Smooth muscle cell (in vitro differentiated cells): ENCODE measurements around the gene ADNP2. TPM values are rescaled to one million over a fixed set of nuclear protein-coding genes. Genes with fewer than 3 reads are reported as not detected.

Experiments
- DNase-seq: peaks from one replicate; lab custom pipeline; 2025; ENCODE audit not compliant: unreplicated experiment; lab: John Stamatoyannopoulos, UW
- H2AFZ ChIP-seq: fragments of 200-600 bp; sonication (generic); 2 replicates; pipeline ENCODE4 v1.6.0; 2016; ENCODE audit warnings: antibody characterized with exemption, low read depth, mild to moderate bottlenecking
- H3F3A ChIP-seq: fragments of 200-600 bp; sonication (generic); 2 replicates; pipeline ENCODE4 v1.6.0; 2017; ENCODE audit warnings: antibody characterized with exemption, low read depth
- H3K27ac ChIP-seq: fragments of 200-600 bp; sonication (generic); 2 replicates; pipeline ENCODE4 v1.5.1; 2016; ENCODE audit warnings: low read depth, mild to moderate bottlenecking
- H3K27me3 ChIP-seq: fragments of 200-600 bp; sonication (generic); 2 replicates; pipeline ENCODE4 v1.6.1; 2016; ENCODE audit warnings: low read depth, mild to moderate bottlenecking
- H3K36me3 ChIP-seq: fragments of 200-600 bp; sonication (generic); 2 replicates; pipeline ENCODE4 v1.5.1; 2016; ENCODE audit warnings: low read depth
- H3K4me1 ChIP-seq: fragments of 200-600 bp; sonication (generic); 2 replicates; pipeline ENCODE4 v1.5.1; 2016; ENCODE audit warnings: low read depth
- H3K4me2 ChIP-seq: fragments of 200-600 bp; sonication (generic); 2 replicates; pipeline ENCODE4 v1.6.0; 2016; ENCODE audit warnings: mild to moderate bottlenecking
- H3K4me3 ChIP-seq: fragments of 200-600 bp; sonication (generic); 2 replicates; pipeline ENCODE4 v1.5.1; 2016; ENCODE audit warnings: mild to moderate bottlenecking
- H3K79me2 ChIP-seq: fragments of 200-600 bp; sonication (generic); 2 replicates; pipeline ENCODE4 v1.6.0; 2016; ENCODE audit warnings: low read depth, mild to moderate bottlenecking
- H3K9ac ChIP-seq: fragments of 200-600 bp; sonication (generic); 2 replicates; pipeline ENCODE4 v1.6.0; 2016; ENCODE audit warnings: low read depth
- H3K9me3 ChIP-seq: fragments of 200-600 bp; sonication (generic); replicated peaks from 2 replicates; pipeline ENCODE4 v1.5.1; 2016; ENCODE audit warnings: low read depth
- H4K20me1 ChIP-seq: fragments of 200-600 bp; sonication (generic); 2 replicates; pipeline ENCODE4 v1.6.0; 2016; ENCODE audit warnings: low read depth
- WGBS: methylation state at CpG from one replicate; pipeline ENCODE4 v1.1.7; 2016; ENCODE audit warnings: low lambda C conversion rate; 5-methylcytosine and 5-hydroxymethylcytosine counted together
- polyA plus RNA-seq: library from polyadenylated mRNA; unstranded; fragments of >200 nt; fragmentation: Nextera tagmentation; extraction: Ambion mirVana; gene quantifications from 2 replicates; pipeline ENCODE4 v1.2.1, GENCODE V29; 2016
- total RNA-seq: library from RNA; depleted of rRNA; stranded (reverse); fragments of >200 nt; gene quantifications from 2 replicates; pipeline ENCODE4 v1.2.3, GENCODE V29; 2014
- TF ChIP-seq, protein P1 (sequence below): fragments of 200-600 bp; sonication (generic); IDR thresholded peaks from 2 replicates; pipeline ENCODE4 v1.5.1; 2017; ENCODE audit warnings: borderline replicate concordance, mild to moderate bottlenecking, antibody characterized with exemption; ENCODE audit not compliant: insufficient read depth, poor library complexity, severe bottlenecking

Gene ADNP2, protein sequence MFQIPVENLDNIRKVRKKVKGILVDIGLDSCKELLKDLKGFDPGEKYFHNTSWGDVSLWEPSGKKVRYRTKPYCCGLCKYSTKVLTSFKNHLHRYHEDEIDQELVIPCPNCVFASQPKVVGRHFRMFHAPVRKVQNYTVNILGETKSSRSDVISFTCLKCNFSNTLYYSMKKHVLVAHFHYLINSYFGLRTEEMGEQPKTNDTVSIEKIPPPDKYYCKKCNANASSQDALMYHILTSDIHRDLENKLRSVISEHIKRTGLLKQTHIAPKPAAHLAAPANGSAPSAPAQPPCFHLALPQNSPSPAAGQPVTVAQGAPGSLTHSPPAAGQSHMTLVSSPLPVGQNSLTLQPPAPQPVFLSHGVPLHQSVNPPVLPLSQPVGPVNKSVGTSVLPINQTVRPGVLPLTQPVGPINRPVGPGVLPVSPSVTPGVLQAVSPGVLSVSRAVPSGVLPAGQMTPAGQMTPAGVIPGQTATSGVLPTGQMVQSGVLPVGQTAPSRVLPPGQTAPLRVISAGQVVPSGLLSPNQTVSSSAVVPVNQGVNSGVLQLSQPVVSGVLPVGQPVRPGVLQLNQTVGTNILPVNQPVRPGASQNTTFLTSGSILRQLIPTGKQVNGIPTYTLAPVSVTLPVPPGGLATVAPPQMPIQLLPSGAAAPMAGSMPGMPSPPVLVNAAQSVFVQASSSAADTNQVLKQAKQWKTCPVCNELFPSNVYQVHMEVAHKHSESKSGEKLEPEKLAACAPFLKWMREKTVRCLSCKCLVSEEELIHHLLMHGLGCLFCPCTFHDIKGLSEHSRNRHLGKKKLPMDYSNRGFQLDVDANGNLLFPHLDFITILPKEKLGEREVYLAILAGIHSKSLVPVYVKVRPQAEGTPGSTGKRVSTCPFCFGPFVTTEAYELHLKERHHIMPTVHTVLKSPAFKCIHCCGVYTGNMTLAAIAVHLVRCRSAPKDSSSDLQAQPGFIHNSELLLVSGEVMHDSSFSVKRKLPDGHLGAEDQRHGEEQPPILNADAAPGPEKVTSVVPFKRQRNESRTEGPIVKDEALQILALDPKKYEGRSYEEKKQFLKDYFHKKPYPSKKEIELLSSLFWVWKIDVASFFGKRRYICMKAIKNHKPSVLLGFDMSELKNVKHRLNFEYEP
- 24.2 and 28.3 TPM in 2 replicates for total RNA-seq
- polyA plus RNA-seq = 9.1 and 11.0 TPM in 2 replicates

DNA sequence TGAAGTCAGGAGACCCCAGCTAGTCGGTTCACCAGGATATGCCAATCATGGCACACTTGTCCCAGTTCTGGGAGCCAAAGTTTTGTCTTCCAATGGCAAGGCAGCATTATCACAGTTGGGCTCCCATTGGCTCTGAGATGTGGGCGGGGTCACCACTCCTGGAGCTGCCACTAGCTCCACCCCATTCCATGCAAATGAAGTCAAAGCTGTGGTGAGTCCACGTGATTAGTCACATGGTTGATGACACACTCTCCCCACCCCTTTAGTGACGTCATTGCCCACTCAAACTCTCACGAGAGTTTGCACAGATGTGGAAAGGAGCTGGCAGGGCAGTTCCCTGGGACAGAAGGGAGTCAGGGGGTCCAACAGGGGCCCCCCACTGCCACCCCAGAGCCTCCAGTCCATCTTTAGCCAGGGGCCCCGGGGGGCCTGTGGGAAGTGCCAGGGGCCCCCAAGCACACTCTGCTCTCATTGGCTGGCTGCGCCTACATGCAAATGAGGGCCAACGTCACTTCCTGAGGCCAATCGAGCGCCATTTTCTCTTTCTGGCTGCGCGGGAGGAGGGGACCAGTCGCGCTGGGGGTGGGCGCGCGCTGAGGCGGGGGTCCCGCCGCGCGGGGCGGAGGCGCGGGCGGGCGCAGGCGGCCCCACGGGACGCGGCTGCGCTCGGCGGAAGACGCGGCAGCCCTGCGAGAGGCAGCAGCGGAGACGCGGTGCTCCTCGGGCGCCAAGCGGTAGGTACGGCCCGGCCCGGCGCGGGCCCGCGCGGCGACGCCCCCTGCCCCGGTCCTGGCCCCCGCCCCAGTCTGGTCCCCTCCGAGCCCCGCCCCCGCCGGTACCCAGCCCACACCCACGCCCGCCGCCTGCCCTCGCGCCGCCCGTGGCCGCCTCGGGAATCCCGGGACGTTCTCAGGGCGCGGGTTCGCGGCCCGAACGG is at the start of gene ADNP2:
Gene ADNP2 (plus strand): TSS at position 524 of the 937 bp plus-strand sequence. CDS start 8,281 bp downstream, outside the sequence.
- peak; percentile 59 for DNase-seq
- Histone ChIP-seq H3K36me3 (no peaks in the 10 kb centered on the region), H3K27ac (peak within 1 kb of the TSS; percentile 99), H3K9me3 (no peaks in the 10 kb centered on the region), H3K9ac (peak within 1 kb of the TSS; percentile 94), H3K4me3 (peak within 1 kb of the TSS; percentile 89), H2AFZ (peak within 1 kb of the TSS; percentile 65), H3F3A (peaks cover 54% of the 10 kb centered on the region), H3K79me2 (peaks cover 42% of the 10 kb centered on the region), H4K20me1 (peaks cover 44% of the 10 kb centered on the region), H3K4me2 (peak within 1 kb of the TSS; percentile 92), H3K27me3 (no peaks in the 10 kb centered on the region), H3K4me1 (peaks cover 56% of the 10 kb centered on the region)
- 3% methylated on average over 34 of the region's 76 CpGs for WGBS
- TF ChIP-seq, protein P1, sequence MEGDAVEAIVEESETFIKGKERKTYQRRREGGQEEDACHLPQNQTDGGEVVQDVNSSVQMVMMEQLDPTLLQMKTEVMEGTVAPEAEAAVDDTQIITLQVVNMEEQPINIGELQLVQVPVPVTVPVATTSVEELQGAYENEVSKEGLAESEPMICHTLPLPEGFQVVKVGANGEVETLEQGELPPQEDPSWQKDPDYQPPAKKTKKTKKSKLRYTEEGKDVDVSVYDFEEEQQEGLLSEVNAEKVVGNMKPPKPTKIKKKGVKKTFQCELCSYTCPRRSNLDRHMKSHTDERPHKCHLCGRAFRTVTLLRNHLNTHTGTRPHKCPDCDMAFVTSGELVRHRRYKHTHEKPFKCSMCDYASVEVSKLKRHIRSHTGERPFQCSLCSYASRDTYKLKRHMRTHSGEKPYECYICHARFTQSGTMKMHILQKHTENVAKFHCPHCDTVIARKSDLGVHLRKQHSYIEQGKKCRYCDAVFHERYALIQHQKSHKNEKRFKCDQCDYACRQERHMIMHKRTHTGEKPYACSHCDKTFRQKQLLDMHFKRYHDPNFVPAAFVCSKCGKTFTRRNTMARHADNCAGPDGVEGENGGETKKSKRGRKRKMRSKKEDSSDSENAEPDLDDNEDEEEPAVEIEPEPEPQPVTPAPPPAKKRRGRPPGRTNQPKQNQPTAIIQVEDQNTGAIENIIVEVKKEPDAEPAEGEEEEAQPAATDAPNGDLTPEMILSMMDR = no peak

DNA sequence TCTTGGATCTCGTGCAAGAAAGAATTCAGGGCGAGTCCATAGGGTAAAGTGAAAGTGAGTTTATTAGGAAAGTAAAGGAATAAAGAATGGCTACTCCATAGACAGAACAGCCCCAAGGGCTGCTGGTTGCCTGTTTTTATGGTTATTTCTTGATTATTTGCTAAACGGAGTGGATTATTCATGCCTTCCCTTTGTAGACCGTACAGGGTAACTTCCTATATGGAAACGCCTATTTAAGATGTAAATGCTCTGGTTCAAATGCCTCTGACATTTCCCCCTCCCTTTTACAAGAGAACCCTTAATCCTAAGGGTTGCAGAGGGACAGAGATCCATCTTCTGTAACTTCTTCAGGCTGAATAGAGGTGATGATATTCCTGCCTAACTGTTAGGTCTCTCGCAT is 49.1 kb upstream of the ADNP2 start:
- H3K36me3 ChIP-seq = no peaks in the 10 kb centered on the region
- H3F3A ChIP-seq = no peaks in the 10 kb centered on the region
- no peak overlapping the region for H3K4me3 ChIP-seq
- TF ChIP-seq, protein P1 = no peak
- no peaks in the 10 kb centered on the region for H3K27me3 ChIP-seq
- no peak for DNase-seq
- H2AFZ ChIP-seq = no peak overlapping the region
- H3K9me3 ChIP-seq = peaks cover 11% of the 10 kb centered on the region
- WGBS = 93% methylated on average over 6 of the region's 6 CpGs
- H3K4me1 ChIP-seq = no peaks in the 10 kb centered on the region
- no peaks in the 10 kb centered on the region for H3K79me2 ChIP-seq
- H3K4me2 ChIP-seq = no peak overlapping the region
- H3K27ac ChIP-seq = no peak overlapping the region
- no peak overlapping the region for H3K9ac ChIP-seq
- H4K20me1 ChIP-seq = no peaks in the 10 kb centered on the region

DNA sequence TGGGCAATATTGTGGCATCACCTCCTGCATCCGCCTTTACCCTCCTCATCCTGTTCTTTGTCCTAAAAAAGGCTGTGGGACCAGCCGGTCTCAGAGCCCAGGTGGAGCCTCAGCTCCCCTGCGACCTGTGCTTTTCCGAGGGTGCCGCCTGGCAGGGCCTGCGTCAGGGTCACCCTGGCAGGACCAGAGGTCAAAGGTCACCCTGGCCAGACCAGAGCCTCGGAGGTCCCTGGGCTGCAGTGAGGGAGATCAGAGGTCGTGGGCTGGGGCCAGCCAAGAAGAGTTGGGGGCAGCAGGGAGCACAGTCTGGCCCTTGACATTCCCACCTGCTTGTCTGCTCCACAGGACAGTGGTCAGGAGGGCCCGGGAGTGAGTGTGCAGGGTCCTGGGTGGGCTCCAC is 43.4 kb upstream of the ADNP2 start:
- H3F3A ChIP-seq = no peaks in the 10 kb centered on the region
- H3K27me3 ChIP-seq = no peaks in the 10 kb centered on the region
- 96% methylated on average over 9 of the region's 9 CpGs for WGBS
- H3K9ac ChIP-seq = no peak overlapping the region
- H4K20me1 ChIP-seq = no peaks in the 10 kb centered on the region
- H3K79me2 ChIP-seq = no peaks in the 10 kb centered on the region
- peaks cover 6% of the 10 kb centered on the region for H3K9me3 ChIP-seq
- H3K4me3 ChIP-seq = no peak overlapping the region
- no peaks in the 10 kb centered on the region for H3K4me1 ChIP-seq
- no peaks in the 10 kb centered on the region for H3K36me3 ChIP-seq
- DNase-seq = no peak
- TF ChIP-seq, protein P1 = no peak
- H3K4me2 ChIP-seq = no peak overlapping the region
- no peak overlapping the region for H3K27ac ChIP-seq
- no peak overlapping the region for H2AFZ ChIP-seq
